Glutamatergic neuron (in vitro differentiated cells): ENCODE data around the gene LIX1. TPM values are rescaled to one million over a fixed set of nuclear protein-coding genes. Genes with fewer than 3 reads are reported as not detected.

Experiments used
- DNase-seq: peaks from one replicate; pipeline ENCODE4 v3.0.0; 2022
- H3K27ac Mint-ChIP-seq: one replicate; pipeline ENCODE4 v1.8.0; 2020; ENCODE audit warnings: mild to moderate bottlenecking, mixed read lengths, inconsistent platforms; ENCODE audit not compliant: unreplicated experiment
- H3K27me3 Mint-ChIP-seq: one replicate; pipeline ENCODE4 v1.8.0; 2020; ENCODE audit warnings: mild to moderate bottlenecking, moderate library complexity, mixed read lengths, inconsistent platforms; ENCODE audit not compliant: unreplicated experiment
- H3K36me3 Mint-ChIP-seq: one replicate; pipeline ENCODE4 v1.8.0; 2020; ENCODE audit warnings: mild to moderate bottlenecking, mixed read lengths, inconsistent platforms; ENCODE audit not compliant: unreplicated experiment
- H3K4me1 Mint-ChIP-seq: one replicate; pipeline ENCODE4 v1.8.0; 2020; ENCODE audit warnings: mild to moderate bottlenecking, low read depth, mixed read lengths, inconsistent platforms; ENCODE audit not compliant: unreplicated experiment
- H3K4me3 Mint-ChIP-seq: one replicate; pipeline ENCODE4 v1.8.0; 2020; ENCODE audit warnings: mild to moderate bottlenecking, mixed read lengths, inconsistent platforms; ENCODE audit not compliant: unreplicated experiment
- H3K9me3 Mint-ChIP-seq: one replicate; pipeline ENCODE4 v1.8.0; 2020; ENCODE audit warnings: mild to moderate bottlenecking, moderate library complexity, mixed read lengths, inconsistent platforms; ENCODE audit not compliant: unreplicated experiment
- total RNA-seq: library from RNA; stranded (reverse); fragmentation: NEBNext Ultra II Directional; extraction: Animal tissue kit (Norgen Biotek cat#: 25700); gene quantifications from one replicate; pipeline ENCODE4 v1.2.1, GENCODE V29; 2021; ENCODE audit not compliant: unreplicated experiment
- TF ChIP-seq, protein P1 (sequence below): fragments of 200-600 bp; sonication (generic); IDR thresholded peaks from one replicate; pipeline ENCODE4 v1.5.0; 2021; ENCODE audit not compliant: partially characterized antibody, unreplicated experiment

LIX1 gene
- total RNA-seq, 1 donor from 2014 or later: not detected

DNA sequence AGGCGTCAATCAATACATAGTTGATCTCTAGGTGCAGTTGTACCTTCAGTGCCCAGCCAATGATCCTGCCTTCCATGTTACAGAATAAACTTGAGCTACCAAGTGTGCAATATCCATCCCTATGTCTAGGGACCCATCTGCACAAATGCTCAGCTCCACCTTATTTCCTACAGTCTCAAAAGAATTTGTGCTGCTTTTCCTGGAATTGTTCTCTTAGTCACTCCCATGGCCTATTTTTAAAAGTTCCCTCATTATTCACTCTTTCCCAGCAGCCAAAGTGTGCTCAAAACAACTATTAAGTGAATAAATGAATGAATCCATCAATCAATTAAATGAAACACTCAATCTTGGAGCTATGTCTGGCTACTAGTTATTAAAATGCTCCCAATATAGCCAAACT is 14.7 kb downstream of the LIX1 start:
- TF ChIP-seq, protein P1, sequence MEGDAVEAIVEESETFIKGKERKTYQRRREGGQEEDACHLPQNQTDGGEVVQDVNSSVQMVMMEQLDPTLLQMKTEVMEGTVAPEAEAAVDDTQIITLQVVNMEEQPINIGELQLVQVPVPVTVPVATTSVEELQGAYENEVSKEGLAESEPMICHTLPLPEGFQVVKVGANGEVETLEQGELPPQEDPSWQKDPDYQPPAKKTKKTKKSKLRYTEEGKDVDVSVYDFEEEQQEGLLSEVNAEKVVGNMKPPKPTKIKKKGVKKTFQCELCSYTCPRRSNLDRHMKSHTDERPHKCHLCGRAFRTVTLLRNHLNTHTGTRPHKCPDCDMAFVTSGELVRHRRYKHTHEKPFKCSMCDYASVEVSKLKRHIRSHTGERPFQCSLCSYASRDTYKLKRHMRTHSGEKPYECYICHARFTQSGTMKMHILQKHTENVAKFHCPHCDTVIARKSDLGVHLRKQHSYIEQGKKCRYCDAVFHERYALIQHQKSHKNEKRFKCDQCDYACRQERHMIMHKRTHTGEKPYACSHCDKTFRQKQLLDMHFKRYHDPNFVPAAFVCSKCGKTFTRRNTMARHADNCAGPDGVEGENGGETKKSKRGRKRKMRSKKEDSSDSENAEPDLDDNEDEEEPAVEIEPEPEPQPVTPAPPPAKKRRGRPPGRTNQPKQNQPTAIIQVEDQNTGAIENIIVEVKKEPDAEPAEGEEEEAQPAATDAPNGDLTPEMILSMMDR: no peak
- H3K4me1 Mint-ChIP-seq: no peaks in the 10 kb centered on the region
- H3K4me3 Mint-ChIP-seq: no peak overlapping the region
- no peaks in the 10 kb centered on the region for H3K27me3 Mint-ChIP-seq
- DNase-seq: no peak
- H3K36me3 Mint-ChIP-seq: no peaks in the 10 kb centered on the region
- H3K27ac Mint-ChIP-seq: no peak overlapping the region
- no peaks in the 10 kb centered on the region for H3K9me3 Mint-ChIP-seq

DNA sequence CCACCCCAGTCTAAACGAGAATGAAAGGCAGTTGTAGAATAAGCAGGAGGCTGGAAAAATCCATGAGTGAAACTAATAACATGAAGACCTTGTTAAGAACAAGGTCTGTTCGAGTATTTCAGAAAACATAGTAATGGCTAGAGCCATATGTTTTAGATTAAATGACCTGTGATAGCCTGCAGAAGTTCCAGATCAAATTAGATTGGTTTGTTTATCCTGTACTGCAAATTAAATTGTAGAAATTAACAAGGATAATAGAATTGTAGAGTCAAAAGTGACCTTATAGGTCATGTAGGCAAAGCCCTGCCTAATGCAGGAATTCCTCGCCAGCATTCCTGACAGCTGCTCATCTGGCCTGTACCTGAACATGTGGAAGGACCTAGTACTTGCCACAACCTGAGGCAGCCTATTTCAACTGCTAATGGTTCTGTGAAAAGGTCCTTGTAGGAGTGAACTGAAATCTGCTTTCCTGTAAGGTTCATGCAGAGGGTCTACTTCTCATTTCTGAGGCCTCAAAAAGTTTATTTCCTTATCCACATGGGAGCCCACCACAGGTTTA is 17.2 kb downstream of the LIX1 start:
- DNase-seq: no peak
- Mint-ChIP-seq H3K4me1 (no peaks in the 10 kb centered on the region), H3K27ac (no peak overlapping the region), H3K27me3 (no peaks in the 10 kb centered on the region), H3K4me3 (no peak overlapping the region), H3K36me3 (no peaks in the 10 kb centered on the region), H3K9me3 (no peaks in the 10 kb centered on the region)
- TF ChIP-seq, protein P1: no peak

DNA sequence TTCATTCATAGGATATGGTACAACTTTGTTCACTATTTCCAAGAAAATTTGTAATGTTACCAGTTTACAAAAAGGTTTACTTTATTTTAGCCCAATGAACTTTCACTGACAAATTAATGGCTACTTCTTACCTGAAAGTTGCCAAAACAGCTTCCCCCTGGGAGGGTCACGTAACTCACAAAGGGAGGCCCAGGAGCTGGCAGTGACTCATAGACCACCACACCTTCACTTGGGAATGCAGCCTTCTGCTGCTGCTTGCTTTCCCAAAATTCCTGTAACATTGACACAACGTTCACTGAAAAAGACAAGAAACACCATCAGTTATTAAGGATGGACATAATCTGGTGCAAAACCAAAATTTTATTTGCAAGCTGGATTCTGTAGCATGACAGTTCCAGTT is 18.1 kb downstream of the LIX1 start:
- TF ChIP-seq, protein P1: no peak
- no peaks in the 10 kb centered on the region for H3K36me3 Mint-ChIP-seq

DNA sequence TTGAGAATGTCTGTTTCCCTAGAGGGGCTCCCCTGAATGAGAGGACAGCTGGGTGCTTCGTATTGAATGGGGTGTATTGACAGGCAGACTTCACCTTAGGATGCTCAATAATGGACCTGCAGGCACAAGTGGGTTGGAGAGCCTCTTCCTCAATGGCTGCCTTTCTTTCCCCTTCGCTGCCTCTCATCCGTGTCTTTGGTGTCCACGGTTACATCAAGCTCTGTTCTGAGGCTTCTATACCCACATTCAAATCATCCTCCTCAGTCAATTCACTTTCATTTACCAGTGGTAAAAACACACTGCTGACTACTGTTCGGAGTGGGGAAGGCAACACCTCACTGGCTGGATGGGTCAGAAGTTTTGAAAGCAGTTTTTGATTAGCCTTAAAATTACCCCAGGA is 20.6 kb downstream of the LIX1 start:
- TF ChIP-seq, protein P1: no peak
- H3K4me3 Mint-ChIP-seq: no peak overlapping the region
- H3K9me3 Mint-ChIP-seq: no peaks in the 10 kb centered on the region
- no peaks in the 10 kb centered on the region for H3K36me3 Mint-ChIP-seq
- H3K27me3 Mint-ChIP-seq: no peaks in the 10 kb centered on the region
- H3K27ac Mint-ChIP-seq: no peak overlapping the region
- DNase-seq: no peak
- H3K4me1 Mint-ChIP-seq: no peaks in the 10 kb centered on the region

More for the DNA sequence above, 18.1 kb downstream of the LIX1 start:
- H3K4me1 Mint-ChIP-seq: no peaks in the 10 kb centered on the region
- H3K27me3 Mint-ChIP-seq: no peaks in the 10 kb centered on the region
- H3K9me3 Mint-ChIP-seq: no peaks in the 10 kb centered on the region
- no peak overlapping the region for H3K4me3 Mint-ChIP-seq
- DNase-seq: no peak
- no peak overlapping the region for H3K27ac Mint-ChIP-seq

DNA sequence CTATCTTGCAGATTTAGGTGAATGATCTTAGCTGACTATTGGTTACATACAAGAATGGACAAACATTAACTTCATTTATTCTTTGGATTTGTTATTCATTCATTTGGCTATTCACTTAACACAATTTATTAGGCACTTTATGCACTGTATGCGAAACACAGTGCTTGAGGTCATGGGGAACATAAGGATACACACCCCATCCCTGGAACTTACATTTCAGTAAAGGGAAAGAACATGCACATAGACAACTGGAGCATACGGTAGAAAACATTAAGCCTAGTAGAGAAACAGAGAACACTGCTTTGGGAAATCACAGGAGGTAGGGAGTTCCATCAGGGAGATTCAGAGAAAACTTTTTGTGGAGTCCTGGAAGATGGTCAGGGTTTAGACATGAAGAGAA is 22.2 kb downstream of the LIX1 start:
- Mint-ChIP-seq H3K27me3 (no peaks in the 10 kb centered on the region), H3K4me1 (no peaks in the 10 kb centered on the region), H3K4me3 (no peak overlapping the region), H3K9me3 (no peaks in the 10 kb centered on the region), H3K27ac (no peak overlapping the region), H3K36me3 (no peaks in the 10 kb centered on the region)
- TF ChIP-seq, protein P1: no peak
- no peak for DNase-seq
